NCI-H2029 (cell line): ENCODE results near the gene COMMD6.
"Not testable (repeated sequence)": the region's sequence is repeated elsewhere in the genome, so short reads cannot be mapped to it uniquely, and the experiment has no call there.

ENCODE experiments used
- DNase-seq: peaks from one replicate; lab custom pipeline; 2025; lab: John Stamatoyannopoulos, UW

COMMD6 gene

DNA sequence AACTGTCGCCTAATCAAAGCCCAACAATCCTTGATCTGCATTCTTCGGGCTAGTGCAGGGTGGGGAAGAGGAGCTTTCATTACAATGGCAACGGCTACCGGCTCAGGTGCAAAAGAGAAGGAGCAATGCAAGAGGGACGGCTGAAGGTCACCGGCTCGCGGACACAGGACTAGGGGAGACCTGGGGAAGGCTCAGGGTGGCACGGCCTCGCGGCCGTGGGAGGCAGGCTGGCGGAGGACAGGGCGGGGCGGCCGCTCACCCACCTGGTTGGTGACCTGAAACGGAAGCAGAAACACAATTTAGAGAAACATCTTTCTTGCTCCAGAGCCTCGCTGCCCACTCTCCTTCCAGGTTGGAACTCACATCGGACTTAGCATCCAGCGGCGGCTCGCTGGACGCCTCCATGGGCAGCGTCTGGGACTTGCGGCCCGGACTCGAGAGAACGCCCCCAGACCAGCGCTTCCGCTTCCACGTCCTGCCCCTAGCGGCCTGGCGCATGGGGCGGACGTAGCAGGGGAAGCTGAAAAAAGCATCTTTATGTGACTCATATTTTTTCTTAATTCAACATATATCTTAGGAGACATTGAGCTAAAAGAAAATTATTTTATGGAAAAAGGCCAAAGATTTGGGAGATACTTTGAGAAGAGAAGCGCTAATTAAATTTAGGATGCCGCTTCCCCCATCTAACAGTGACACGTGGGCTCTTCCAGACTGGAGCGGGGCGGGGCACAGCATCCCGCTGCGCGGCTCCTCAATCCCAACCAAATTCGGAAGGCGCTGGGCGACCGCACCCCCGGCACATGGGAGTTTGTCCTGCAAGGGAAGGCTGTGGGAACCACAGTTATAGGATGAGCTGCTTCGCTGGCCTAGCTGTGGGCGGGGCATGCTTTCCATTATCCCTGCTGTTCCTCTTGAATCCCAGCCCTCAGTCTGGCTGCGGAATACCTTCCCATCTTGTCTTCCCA is at the start of gene COMMD6:
COMMD6 (minus strand) TSS at position 441 of the 965 bp plus-strand sequence; CDS start at position 405, 36 bp downstream.
- DNase-seq = peak; percentile 49

DNA sequence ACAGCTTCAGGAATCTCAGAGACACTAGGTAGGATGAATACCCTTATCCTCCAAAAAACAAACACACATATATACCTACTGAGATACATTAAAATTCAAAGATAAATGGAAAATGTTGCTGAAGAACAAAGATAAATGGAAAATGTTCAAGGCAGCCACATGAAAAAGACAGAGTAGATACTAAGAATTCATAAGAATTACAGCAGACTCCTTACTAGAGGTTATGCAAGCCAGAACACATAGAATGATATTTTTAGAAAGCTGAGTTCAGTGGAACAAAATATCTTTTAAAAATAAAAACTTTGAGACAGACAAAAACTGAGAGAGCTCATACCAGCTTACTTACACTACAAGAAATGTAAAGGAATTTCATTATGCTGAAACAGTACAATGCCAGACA is 47.5 kb upstream of the COMMD6 start:
- no peak for DNase-seq

DNA sequence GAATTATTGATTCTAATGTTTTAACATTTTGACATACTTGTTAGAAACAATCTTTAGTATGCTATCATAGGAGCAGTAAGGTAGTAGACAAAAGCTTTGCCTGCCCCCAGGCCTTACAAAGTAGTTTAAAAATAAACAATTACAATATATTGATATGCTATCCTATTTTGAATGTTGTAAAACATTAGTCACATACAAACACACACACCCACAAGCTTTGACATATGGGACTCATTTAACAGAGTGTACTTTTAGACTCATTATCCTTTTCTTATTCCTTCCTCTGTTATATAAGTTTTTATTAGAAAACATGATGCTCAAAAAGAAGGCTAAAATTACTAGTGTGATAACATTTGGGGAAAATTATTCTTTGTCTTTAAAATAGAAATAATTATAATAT is 45.5 kb upstream of the COMMD6 start:
- DNase-seq = no peak

GRCh38 chr13:75581874-75582640 is 44.4 kb upstream of the COMMD6 start:
- no peak for DNase-seq

- DNase-seq = no peak
Measured at GRCh38 chr13:75579529-75579928, 41.9 kb upstream of the COMMD6 start.

DNA sequence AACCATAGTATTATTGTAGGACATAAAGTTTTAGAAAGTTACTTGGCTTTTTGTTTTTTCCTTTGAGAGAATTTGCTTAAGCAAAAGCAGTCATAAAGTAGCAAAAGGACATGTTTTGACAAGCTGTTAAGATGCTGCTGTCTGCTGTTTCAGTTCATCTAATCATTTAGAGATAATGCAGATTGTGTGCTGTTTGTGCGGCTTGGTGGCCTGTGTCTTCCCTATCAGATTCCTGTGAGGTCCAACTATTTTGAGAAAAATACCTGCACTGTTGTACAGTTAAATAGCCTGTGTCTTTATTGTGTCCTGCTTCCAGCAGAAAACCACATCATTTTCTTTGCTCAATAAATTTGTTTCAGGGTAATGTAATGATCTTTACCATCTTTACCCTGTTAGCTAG is 31.9 kb upstream of the COMMD6 start:
- DNase-seq = no peak

DNA sequence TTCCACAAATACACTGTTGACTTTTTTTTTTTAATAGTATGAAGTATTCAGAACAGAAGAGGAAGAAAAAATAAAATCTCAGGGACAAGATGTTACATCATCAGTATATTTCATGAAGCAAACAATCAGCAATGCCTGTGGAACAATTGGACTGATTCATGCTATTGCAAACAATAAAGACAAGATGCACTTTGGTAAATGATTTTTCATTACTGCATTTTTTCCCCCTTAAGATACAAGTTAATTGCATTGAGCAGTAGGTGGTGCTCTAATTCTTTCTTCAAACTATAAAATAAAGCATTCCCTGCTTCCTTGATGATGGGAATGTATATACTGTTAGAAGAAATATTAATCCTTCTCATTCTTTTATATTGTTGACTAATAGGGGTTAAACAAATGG is 29.0 kb upstream of the COMMD6 start:
- DNase-seq = no peak

GRCh38 chr13:75558145-75558840 is 20.7 kb upstream of the COMMD6 start:
- DNase-seq = no peak

- no peak for DNase-seq
Measured at GRCh38 chr13:75556961-75557360, 19.3 kb upstream of the COMMD6 start.

DNA sequence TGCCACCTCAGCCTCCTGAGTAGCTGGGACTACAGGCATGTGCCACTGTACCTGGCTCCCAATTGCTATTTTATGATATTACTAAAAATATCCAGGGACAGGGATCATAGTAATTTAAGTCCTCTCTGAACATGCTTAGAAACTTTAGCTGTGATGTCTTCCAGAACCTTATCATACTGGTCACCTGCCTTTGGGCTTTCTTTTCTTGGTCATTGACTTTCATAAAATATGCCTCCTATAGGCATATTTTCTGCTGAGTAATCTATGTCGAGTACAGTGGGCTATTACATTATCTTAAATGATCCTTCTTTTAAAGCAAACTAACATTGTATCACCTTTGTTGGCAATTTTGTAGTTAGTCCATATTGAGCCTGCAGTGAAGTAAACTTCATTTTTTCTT is 18.2 kb upstream of the COMMD6 start:
- DNase-seq = no peak

GRCh38 chr13:75554981-75555380 is 17.3 kb upstream of the COMMD6 start:
- DNase-seq = no peak

DNA sequence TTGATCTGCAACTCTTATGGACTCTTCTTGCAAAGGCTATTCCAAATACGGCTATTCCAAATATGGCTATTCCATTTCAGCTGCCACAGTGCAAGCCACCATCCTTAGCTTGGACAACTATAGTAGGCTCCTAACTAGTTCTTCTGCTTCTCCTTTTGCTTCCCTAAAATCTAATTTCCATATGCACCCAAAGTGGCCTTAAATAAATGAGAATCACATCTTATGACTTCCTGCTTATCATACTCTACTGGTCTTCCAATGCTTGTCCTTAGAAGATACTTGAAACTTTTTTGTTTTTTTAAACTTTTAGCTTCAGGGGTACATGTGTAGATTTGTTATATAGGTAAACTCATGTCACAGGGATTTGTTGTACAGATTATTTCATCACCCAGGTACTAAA is 16.8 kb upstream of the COMMD6 start:
- DNase-seq = no peak

GRCh38 chr13:75550159-75550567 is 12.5 kb upstream of the COMMD6 start:
- no peak for DNase-seq

DNA sequence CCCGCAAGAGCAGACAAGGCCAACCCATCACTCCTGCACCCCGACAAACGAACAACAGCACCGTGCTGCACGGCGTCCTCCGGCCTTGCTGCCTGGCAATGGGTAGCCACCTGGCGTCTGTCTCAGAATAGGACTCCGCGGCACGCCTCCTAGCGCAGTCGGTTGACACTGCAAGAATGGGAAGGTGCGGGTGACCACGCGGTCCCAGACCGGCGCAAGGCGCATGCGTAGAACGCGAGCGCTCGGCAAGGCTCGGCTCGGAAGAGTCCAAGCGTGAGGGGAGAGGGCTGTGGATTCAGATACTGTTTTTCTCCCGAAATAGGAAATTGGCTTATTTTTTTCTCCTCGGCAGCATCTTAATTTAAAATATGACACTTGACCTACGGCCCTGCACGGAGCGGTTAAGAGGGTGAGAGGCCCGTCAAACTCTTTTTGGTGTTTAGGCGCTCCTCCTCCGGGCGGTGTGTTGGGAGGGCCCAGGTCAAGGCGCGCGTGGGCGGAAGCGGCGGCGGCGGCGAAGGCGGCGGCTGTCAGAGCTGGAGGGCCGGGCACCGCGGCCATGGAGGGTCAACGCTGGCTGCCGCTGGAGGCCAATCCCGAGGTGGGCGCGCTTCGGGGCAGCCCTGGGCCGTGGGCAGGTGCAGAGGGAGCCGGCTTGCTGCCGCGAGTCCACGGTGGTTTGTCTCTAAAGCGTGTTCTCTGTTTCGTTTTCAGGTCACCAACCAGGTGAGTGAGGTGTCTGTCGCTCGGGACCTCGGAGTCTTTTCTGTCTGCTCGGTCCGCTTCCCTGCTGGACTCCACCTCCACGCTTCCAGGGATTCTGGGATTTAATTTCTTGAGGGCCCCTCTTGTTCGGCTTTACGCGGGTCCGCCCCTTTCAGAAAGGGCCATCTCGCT is 11.9 kb upstream of the COMMD6 start, which contains the start of gene UCHL3:
UCHL3 (plus strand) TSS at position 530 of the 897 bp plus-strand sequence; CDS start at position 560, 30 bp downstream.
- DNase-seq = peak; percentile 85

DNA sequence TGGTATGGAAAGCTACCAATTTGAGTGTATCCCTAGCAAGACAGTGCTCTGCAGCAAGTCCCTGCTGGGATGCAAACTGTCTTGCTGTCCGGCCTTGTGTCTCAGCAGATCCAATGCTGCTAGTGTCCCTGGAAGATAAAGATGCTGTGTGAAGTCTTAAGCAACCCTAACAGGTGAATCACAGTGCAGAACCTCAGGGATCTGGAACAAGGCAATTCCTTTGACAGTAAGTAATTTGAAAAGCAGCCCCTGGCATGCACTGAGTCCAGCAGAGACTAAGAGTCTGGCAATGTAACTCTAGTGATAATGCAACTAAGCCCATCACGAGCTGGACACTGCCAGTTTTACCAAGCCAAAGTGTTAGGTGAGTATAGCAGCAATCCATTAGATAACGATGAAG is 10.3 kb upstream of the COMMD6 start:
- DNase-seq = no peak

GRCh38 chr13:75545386-75545785 is 7.7 kb upstream of the COMMD6 start:
- not testable (repeated sequence) for DNase-seq

DNA sequence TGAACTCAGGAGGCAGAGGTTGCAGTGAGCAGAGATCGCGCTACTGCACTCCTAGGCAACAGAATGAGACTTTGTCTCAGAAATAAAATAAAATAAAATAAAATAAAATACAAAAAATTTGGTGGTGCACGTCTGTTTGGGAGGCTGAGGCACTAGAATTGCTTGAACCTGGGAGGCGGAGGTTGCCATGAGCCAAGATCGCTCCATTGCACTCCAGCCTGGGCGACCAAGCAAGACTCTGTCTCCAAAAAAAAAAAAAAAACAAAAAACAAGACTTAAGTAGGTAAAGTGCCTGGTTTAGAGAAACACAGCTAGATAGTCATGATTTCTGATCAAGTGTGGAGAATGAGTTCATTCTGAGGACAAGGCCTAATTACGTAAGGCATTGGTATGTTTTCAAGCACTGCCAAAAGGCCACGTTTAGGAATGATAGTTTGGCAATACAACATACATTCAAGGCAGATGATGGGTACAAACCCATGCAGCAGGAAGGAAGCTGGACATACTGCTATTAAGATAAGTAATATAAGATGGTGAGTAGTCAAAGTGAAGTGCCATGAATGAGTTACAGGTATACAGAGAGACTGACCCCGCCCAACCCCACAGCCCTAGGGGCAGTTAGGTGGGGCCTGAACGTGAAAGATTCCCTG is 7.2 kb upstream of the COMMD6 start:
- no peak for DNase-seq

DNA sequence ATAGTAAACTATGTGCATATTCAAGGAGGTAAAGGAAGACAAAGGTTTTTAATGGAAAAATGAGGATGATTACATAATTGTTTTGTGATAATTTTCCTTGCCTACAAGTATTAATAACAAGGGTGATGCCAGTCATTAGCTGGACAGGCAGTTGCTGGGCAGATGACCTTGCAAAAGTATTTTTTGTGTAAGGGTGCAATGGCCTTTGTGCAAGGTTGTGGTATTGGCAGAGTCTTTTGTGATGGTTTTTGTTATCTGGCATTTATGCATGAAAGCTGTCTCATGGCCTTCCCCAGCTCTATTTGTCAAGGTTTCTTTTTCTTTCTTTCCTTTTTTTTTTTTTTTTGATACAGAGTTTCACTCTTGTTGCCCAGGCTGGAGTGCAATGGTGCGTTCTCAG is 4.3 kb upstream of the COMMD6 start:
- no peak for DNase-seq

- no peak for DNase-seq
Measured at GRCh38 chr13:75541287-75541686, 3.6 kb upstream of the COMMD6 start.

GRCh38 chr13:75533861-75534260 is 3.8 kb downstream of the COMMD6 start:
- DNase-seq = no peak

DNA sequence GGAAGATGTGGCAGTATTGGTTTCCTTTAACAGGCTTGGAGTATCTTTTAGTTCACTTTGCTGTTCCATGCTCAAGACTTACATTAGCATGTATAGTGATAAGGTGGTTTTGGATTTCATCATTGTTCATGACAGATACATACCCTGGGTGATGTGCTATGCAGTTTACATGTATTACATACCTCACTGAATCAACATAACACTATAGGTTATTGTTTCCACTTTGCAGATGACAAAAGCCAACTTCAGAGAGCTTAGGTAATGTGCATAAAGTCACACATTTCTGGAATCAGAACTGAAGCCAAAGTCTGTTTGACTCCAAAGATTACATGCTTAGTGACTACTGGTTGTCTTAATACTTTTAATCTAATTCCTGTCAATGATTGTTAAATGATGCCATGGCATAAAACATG is 7.1 kb downstream of the COMMD6 start:
- DNase-seq = no peak
